Eye (tissue), 1 donor: ENCODE data around the gene IFI27.

Experiments
- DNase-seq: peaks from one replicate; pipeline ENCODE4 v3.0.0-alpha.2; 2015

IFI27 gene

DNA sequence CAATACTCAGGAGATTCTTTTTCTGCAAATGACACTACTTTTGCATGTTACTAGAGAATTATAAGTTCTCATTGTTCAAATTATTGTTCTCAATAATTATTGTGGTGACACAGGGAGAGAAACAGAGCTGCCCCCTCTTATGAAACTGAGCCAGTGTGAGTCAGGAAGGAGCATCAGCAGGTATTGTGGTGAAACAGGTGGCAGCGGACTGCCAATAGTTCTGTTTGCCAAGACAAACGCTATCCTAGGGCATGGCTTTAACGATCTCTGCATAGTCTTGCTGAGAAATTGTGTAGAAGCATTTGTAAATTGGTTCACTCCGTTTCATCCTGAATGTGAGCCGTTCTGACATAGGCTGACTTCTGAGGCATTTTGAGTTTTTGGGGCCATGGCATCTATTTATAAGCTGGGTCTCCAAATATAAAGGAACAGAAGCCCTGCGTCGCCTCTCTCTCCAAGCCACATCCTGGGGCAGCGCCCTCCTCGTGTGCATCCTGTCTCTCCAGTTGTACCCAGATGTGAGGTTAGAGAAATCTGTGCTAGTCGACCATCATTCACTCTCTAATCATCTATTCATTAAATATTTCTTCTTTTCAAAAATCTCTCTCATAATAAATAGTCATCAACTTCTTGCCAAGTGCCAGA, 47.8 kb downstream of the IFI27 start:
- DNase-seq: no peak

DNA sequence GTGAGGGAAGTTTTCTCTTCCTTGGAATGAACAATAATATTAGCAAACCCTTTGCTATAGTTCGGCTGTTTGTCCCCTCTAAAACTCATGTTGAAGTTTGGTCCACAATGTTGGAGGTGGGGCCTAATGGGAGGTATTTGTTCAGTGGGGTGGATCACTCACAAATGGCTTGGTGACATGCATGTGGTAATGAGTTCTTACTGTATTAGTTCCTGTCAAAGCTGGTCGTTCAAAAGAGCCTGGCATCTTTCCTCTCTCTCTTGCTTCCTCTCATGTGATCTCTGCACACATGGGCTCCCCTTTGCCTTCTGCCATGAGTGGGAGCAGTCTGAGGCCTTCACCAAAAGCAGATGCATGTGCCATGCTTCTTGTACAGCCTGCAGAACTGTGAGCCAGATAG, 50.5 kb downstream of the IFI27 start:
- no peak for DNase-seq

DNA sequence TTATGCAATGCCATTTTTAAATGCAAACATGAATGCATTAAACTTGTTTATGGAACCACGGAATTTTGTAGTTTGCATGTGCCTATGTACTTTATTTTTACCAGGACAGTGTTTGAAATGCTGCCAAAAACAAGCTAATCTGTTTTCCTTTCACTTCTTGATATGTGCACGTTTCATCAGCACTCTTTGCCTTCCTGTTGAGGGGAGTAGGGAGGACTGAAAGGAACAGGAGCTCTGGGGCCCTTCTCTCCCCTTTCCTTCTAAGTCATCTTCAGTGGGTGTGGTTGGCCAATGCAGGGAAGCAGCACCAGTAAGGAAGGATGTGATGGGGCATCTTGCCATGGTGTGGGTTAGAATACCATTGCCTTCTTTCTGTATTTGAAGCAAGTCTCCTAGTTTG, 51.4 kb downstream of the IFI27 start:
- no peak for DNase-seq

DNA sequence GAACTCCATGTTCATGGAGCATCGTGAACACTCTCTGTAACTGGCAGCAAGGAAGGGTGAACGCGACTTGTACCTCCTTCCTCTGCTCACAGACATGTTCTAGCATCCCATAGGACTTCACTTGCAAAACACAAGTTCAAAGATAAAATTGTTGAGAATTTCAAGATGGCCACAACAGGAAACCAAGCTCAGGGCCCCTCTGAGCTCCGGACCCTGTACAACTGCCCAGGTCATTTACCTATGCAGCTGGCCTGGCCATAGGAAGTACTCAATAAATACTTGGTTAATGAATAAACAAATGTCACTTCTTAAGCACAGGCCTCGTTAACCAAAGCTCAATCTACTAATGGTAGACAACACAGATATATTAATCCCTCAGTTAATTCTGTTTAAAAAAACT, 51.9 kb downstream of the IFI27 start:
- no peak for DNase-seq

DNA sequence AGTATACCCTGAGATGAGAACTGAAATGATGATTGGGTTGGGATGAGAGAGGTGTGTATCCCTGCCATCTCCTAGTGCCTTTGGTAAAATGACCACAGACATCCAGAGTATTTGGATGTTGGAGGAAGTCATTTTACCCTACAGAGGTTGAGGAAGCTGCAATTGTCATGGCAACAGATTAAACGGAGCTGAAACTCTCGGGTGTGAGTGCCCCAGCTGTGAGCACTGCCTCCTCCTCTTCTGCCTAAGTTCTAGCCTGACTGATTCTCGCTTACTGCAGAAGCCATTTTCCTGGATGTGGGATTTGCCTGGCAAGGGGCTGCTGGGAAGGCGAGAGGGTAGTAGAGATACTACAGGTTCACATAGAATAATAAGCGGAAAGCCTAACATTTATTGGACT, 53.3 kb downstream of the IFI27 start:
- no peak for DNase-seq

DNA sequence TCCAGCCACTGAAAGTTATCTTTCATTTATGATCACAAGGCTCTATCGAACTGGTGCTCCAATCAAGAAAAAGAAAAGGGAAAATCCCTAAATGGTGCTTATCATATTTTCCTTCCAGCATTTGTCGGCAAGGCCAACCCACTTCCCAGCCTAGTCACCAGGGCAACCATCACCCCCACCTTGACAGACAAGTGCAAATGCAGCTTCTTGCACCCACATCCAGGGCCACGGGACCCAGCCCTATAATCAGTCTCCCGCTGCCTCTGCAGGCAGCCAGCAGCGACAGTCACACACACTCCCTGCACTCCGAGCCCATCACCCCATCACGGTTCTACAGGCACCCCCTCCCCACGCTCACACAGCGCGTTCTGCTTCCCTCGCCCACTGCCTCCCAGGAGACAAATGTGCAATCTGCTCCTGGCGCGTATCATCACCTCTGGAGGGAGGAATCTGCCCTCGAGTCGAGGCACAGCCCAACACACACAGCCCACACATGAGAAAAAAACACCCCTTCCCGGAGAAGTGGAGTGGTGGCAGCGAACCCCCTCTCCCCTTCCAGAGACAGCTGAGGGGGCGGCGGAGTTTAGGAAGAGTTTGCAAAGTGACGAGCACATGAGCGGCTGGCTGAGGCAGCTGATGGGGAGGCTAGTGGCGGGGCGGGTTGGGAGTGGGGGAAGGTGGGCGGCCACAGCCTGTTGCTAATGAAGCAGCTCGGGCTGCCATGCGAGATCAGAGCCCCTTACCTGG, 54.3 kb downstream of the IFI27 start:
- peak; percentile 69 for DNase-seq

DNA sequence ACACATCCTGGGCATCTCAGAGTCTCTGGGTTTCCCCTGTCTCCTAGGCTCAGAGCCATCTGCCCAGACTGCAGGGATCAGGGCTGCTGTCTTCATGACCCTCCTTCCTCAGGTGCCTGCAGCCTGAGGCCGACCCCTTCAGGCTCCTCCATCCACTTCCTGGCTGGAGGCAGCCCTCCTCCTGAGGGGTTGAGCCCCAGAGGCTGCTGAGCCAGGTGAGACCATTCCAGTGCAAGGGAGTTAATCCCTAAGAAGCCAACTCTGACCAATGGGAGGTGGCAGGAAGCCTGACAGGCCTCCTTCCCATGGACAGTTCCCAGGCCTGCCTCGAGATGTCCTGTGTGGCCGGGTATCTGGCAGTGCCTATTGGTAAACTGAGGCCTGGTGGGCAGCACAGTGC, 55.2 kb downstream of the IFI27 start:
- DNase-seq: no peak
